Neural cell (in vitro differentiated cells): ENCODE results near the gene TEKT3. TPM values are rescaled to one million over a fixed set of nuclear protein-coding genes. Genes with fewer than 3 reads are reported as not detected.
A peak's percentile ranks its signal among the peaks of the same experiment; 100 is the strongest.

Experiments used
- H2AFZ ChIP-seq: fragments of 200-600, 300-800 bp; sonication (generic), shearing (Covaris generic); 2 replicates; pipeline ENCODE4 v1.6.0; 2014; ENCODE audit warnings: low read depth, mild to moderate bottlenecking, antibody characterized with exemption, low read length, moderate library complexity
- H3F3A ChIP-seq: fragments of 200-600 bp; shearing (Covaris generic); 2 replicates; pipeline ENCODE4 v1.6.1; 2016; ENCODE audit warnings: mild to moderate bottlenecking, moderate library complexity, mixed read lengths, antibody characterized with exemption, low read length; ENCODE audit not compliant: insufficient read depth, poor library complexity, severe bottlenecking
- H3K27ac ChIP-seq: fragments of 200-600, 300-800 bp; sonication (generic), shearing (Covaris generic); 2 replicates; pipeline ENCODE4 v1.5.1; 2014; ENCODE audit warnings: mild to moderate bottlenecking, low read length, moderate library complexity
- H3K27me3 ChIP-seq: fragments of 300-800, 200-600 bp; sonication (generic), shearing (Covaris generic); 2 replicates; pipeline ENCODE4 v1.6.0; 2014; ENCODE audit warnings: mild to moderate bottlenecking, low read depth, low read length, moderate library complexity; ENCODE audit not compliant: insufficient read depth
- H3K36me3 ChIP-seq: fragments of 300-800, 200-600 bp; sonication (generic), shearing (Covaris generic); 2 replicates; pipeline ENCODE4 v1.5.1; 2014; ENCODE audit warnings: mild to moderate bottlenecking, antibody characterized with exemption, low read length, moderate library complexity; ENCODE audit not compliant: insufficient read depth
- H3K4me2 ChIP-seq: fragments of 300-800, 200-600 bp; sonication (generic), shearing (Covaris generic); 2 replicates; pipeline ENCODE4 v1.6.0; 2014; ENCODE audit warnings: mild to moderate bottlenecking, low read length
- H3K4me3 ChIP-seq: fragments of 300-800, 200-600 bp; sonication (generic), shearing (Covaris generic); 2 replicates; pipeline ENCODE4 v1.5.1; 2014; ENCODE audit warnings: mild to moderate bottlenecking, low read length, moderate library complexity
- H3K79me2 ChIP-seq: fragments of 200-600 bp; shearing (Covaris generic); replicated peaks from 2 replicates; pipeline ENCODE4 v1.6.0; 2014; ENCODE audit warnings: mild to moderate bottlenecking, low read length, moderate library complexity; ENCODE audit not compliant: insufficient read depth
- H3K9ac ChIP-seq: fragments of 300-800, 200-600 bp; sonication (generic), shearing (Covaris generic); 2 replicates; pipeline ENCODE4 v1.6.1; 2016; ENCODE audit warnings: mild to moderate bottlenecking, low read length, mixed read lengths
- H3K9me2 ChIP-seq: fragments of 200-600 bp; shearing (Covaris generic); 2 replicates; pipeline ENCODE4 v1.6.1; 2016; ENCODE audit warnings: mild to moderate bottlenecking, low read length, mixed read lengths; ENCODE audit not compliant: insufficient read depth
- H3K9me3 ChIP-seq: fragments of 200-600, 300-800 bp; sonication (generic), shearing (Covaris generic); 2 replicates; pipeline ENCODE4 v1.6.1; 2016; ENCODE audit warnings: mild to moderate bottlenecking, mixed run types, low read length, moderate library complexity, mixed read lengths
- H4K20me1 ChIP-seq: fragments of 200-600 bp; shearing (Covaris generic); 2 replicates; pipeline ENCODE4 v1.6.1; 2016; ENCODE audit warnings: mild to moderate bottlenecking, mixed run types; ENCODE audit not compliant: insufficient read depth
- CTCF ChIP-seq: fragments of 450-650 bp; IDR thresholded peaks from 2 replicates; pipeline ENCODE4 v1.5.1; 2014; ENCODE audit warnings: antibody characterized with exemption, mild to moderate bottlenecking, moderate library complexity; ENCODE audit not compliant: poor library complexity, severe bottlenecking
- EP300 ChIP-seq: fragments of 450-650 bp; conservative IDR thresholded peaks from 2 replicates; pipeline ENCODE4 v1.6.1; 2014; ENCODE audit warnings: antibody characterized with exemption, mild to moderate bottlenecking, moderate library complexity; ENCODE audit not compliant: poor library complexity, severe bottlenecking
- EZH2 ChIP-seq: fragments of 200-600, 300-800 bp; shearing (Covaris generic), sonication (generic); IDR thresholded peaks from 2 replicates; pipeline ENCODE4 v1.6.1; 2014; ENCODE audit warnings: antibody characterized with exemption, low read length, borderline replicate concordance, mild to moderate bottlenecking; ENCODE audit not compliant: insufficient read depth, poor library complexity, severe bottlenecking
- MXI1 ChIP-seq: fragments of 450-650 bp; conservative IDR thresholded peaks from 2 replicates; pipeline ENCODE4 v1.6.1; 2014; ENCODE audit warnings: antibody characterized with exemption, mild to moderate bottlenecking; ENCODE audit not compliant: poor library complexity, severe bottlenecking
- POLR2AphosphoS5 ChIP-seq: IDR thresholded peaks from 2 replicates; pipeline ENCODE4 v1.6.1; 2012
- RAD21 ChIP-seq: fragments of 450-650 bp; conservative IDR thresholded peaks from 2 replicates; pipeline ENCODE4 v1.6.1; 2014; ENCODE audit warnings: antibody characterized with exemption, mild to moderate bottlenecking, moderate library complexity
- REST ChIP-seq: IDR thresholded peaks from 2 replicates; pipeline ENCODE4 v1.6.1; 2012; ENCODE audit warnings: borderline replicate concordance
- SMC3 ChIP-seq: fragments of 450-650 bp; conservative IDR thresholded peaks from 2 replicates; pipeline ENCODE4 v1.6.1; 2014; ENCODE audit warnings: antibody characterized with exemption, mild to moderate bottlenecking, moderate library complexity; ENCODE audit not compliant: poor library complexity
- TAF1 ChIP-seq: IDR thresholded peaks from 2 replicates; pipeline ENCODE4 v1.6.1; 2012; ENCODE audit warnings: low read depth
- polyA plus RNA-seq: library from polyadenylated mRNA; depleted of rRNA; stranded (reverse); fragments of >200 nt; gene quantifications from 2 replicates; pipeline ENCODE4 v1.2.3, GENCODE V29; 2014

Gene TEKT3
- polyA plus RNA-seq, 1 donor from 2014 or later = 3.1 TPM

- H3K27me3 ChIP-seq = peaks cover 56% of the 10 kb centered on the region
- no peaks in the 10 kb centered on the region for H3K79me2 ChIP-seq
- no peaks in the 10 kb centered on the region for H4K20me1 ChIP-seq
- TF ChIP-seq MXI1 (no peak), POLR2AphosphoS5 (no peak), CTCF (no peak), REST (no peak), EZH2 (no peak), EP300 (no peak), RAD21 (no peak), SMC3 (no peak), TAF1 (no peak)
- H3K9ac ChIP-seq = no peak overlapping the region
- no peaks in the 10 kb centered on the region for H3K9me2 ChIP-seq
- H3K4me3 ChIP-seq = peak overlapping the region; percentile 62
- H3F3A ChIP-seq = no peaks in the 10 kb centered on the region
- H3K4me2 ChIP-seq = no peak overlapping the region
- no peaks in the 10 kb centered on the region for H3K9me3 ChIP-seq
- H2AFZ ChIP-seq = no peak overlapping the region
- H3K27ac ChIP-seq = no peak overlapping the region
- no peaks in the 10 kb centered on the region for H3K36me3 ChIP-seq
These were observed 77.7 kb downstream of the TEKT3 start for GRCh38 chr17:15263680-15264079.

- Histone ChIP-seq H3K4me2 (no peak overlapping the region), H3K4me3 (peak overlapping the region; percentile 62), H2AFZ (no peak overlapping the region), H3K79me2 (no peaks in the 10 kb centered on the region), H3K9ac (no peak overlapping the region), H3K36me3 (no peaks in the 10 kb centered on the region), H3K27me3 (peaks cover 56% of the 10 kb centered on the region), H3K9me2 (no peaks in the 10 kb centered on the region), H3K27ac (no peak overlapping the region), H3K9me3 (no peaks in the 10 kb centered on the region), H4K20me1 (no peaks in the 10 kb centered on the region), H3F3A (no peaks in the 10 kb centered on the region)
- TF ChIP-seq REST = no peak
- no peak for TF ChIP-seq EZH2
- TF ChIP-seq CTCF = no peak
- TF ChIP-seq SMC3 = no peak
- no peak for TF ChIP-seq EP300
- TF ChIP-seq RAD21 = no peak
- TF ChIP-seq POLR2AphosphoS5 = no peak
- TF ChIP-seq TAF1 = no peak
- no peak for TF ChIP-seq MXI1
These were observed 78.2 kb downstream of the TEKT3 start for GRCh38 chr17:15263206-15263579.
